Skeletal muscle cell (primary cell): Measurements from ENCODE around the gene C19orf85.

Experiments
- DNase-seq: peaks from one replicate; pipeline ENCODE4 v3.0.0-alpha.2; 2010; ENCODE audit warnings: low read depth
- H3K4me3 ChIP-seq: 2 replicates; pipeline ENCODE4 v1.5.1; 2011; ENCODE audit warnings: low read depth, mild to moderate bottlenecking, control low read depth, low read length, moderate library complexity

The C19orf85 gene

GRCh38 chr19:55444646-55445045, 19.9 kb downstream of the C19orf85 start:
- no peak overlapping the region for H3K4me3 ChIP-seq
- no peak for DNase-seq

GRCh38 chr19:55443824-55444480, 20.6 kb downstream of the C19orf85 start:
- no peak for DNase-seq
- H3K4me3 ChIP-seq = no peak overlapping the region

GRCh38 chr19:55443045-55443823, 21.3 kb downstream of the C19orf85 start, which contains the start of gene SHISA7:
Gene SHISA7, minus strand, starts transcription at chr19:55443300. Its CDS starts 437 bp downstream, at chr19:55442863.
- no peak for DNase-seq
- no peak within 1 kb of the TSS for H3K4me3 ChIP-seq

GRCh38 chr19:55442372-55442961, 22.1 kb downstream of the C19orf85 start:
- no peak for DNase-seq
- H3K4me3 ChIP-seq = no peak overlapping the region

- no peak for DNase-seq
- no peak overlapping the region for H3K4me3 ChIP-seq
These were observed 22.7 kb downstream of the C19orf85 start for GRCh38 chr19:55441692-55442321.

- no peak overlapping the region for H3K4me3 ChIP-seq
- DNase-seq = no peak
These were observed 23.2 kb downstream of the C19orf85 start for GRCh38 chr19:55441319-55441691.

- H3K4me3 ChIP-seq = no peak overlapping the region
- no peak for DNase-seq
These were observed 24.0 kb downstream of the C19orf85 start for GRCh38 chr19:55440411-55441105.

- H3K4me3 ChIP-seq = no peak overlapping the region
- no peak for DNase-seq
These were observed 25.5 kb downstream of the C19orf85 start for GRCh38 chr19:55439052-55439451.

- H3K4me3 ChIP-seq = no peak overlapping the region
- DNase-seq = no peak
These were observed 27.1 kb downstream of the C19orf85 start for GRCh38 chr19:55437410-55437809.

- H3K4me3 ChIP-seq = no peak overlapping the region
- DNase-seq = no peak
These were observed 27.7 kb downstream of the C19orf85 start for GRCh38 chr19:55436847-55437246.

GRCh38 chr19:55435020-55435419, 29.5 kb downstream of the C19orf85 start:
- DNase-seq = no peak
- no peak overlapping the region for H3K4me3 ChIP-seq

- no peak for DNase-seq
- no peak overlapping the region for H3K4me3 ChIP-seq
These were observed 30.1 kb downstream of the C19orf85 start for GRCh38 chr19:55434356-55434919.

GRCh38 chr19:55433292-55433691, 31.3 kb downstream of the C19orf85 start:
- DNase-seq = no peak
- H3K4me3 ChIP-seq = no peak overlapping the region

- DNase-seq = no peak
- H3K4me3 ChIP-seq = no peak overlapping the region
These were observed 32.2 kb downstream of the C19orf85 start for GRCh38 chr19:55432241-55432959.

GRCh38 chr19:55431183-55431582, 33.4 kb downstream of the C19orf85 start:
- no peak overlapping the region for H3K4me3 ChIP-seq
- no peak for DNase-seq

- H3K4me3 ChIP-seq = no peak overlapping the region
- no peak for DNase-seq
These were observed 38.5 kb downstream of the C19orf85 start for GRCh38 chr19:55426042-55426441.

- no peak for DNase-seq
- no peak overlapping the region for H3K4me3 ChIP-seq
These were observed 40.0 kb downstream of the C19orf85 start for GRCh38 chr19:55424518-55424917.

- DNase-seq = no peak
- no peak overlapping the region for H3K4me3 ChIP-seq
These were observed 41.1 kb downstream of the C19orf85 start for GRCh38 chr19:55423225-55424005.
